ENCODE results near the gene PIBF1. TPM values are rescaled to one million over a fixed set of nuclear protein-coding genes. Genes with fewer than 3 reads are reported as not detected.

Gene PIBF1
- total RNA-seq, 6 experiments from 2014 or later: 5.3 to 10.9 (median 7.8) TPM

DNA sequence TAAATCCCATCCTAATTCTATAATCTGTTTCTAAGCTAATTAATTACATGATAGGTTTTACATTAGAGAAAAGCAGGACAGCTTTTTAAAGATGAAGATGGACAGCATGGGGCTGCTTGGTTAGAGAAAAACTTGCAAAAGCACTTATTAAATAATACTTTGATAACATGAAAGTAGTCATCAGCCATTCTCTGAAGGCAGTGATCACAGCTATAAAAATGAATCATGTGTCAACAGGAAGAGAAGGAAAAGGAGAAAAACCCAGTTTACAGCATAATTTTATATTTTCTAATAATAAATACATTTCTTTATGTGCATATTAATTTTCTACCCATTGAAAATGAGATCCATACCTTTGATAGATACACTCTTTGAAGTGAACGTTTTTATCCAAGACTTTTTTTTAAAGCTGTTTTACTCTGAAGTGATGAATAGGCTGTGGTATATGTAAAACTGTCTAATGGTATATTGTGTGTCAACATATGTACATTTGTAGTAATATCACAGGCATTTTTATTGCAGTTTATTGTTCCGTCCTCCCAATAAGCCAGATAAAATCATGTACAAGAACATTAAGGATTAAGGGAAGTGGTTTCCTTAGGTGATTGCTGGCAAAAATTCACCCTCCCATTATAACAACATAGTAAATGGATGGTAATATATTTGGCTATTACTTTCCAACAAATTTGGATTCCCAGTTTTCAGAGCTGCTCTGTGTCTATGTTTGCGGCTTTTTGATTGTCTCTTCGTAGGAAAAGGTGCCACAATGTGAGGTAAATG lies 275.5 kb downstream of the PIBF1 start:
- H3K27me3 ChIP-seq: peaks cover 0 to 2% of the 10 kb centered on the region in 2 donors
- no peaks in the 10 kb centered on the region for H3K4me1 ChIP-seq
- TF ChIP-seq, protein P1, sequence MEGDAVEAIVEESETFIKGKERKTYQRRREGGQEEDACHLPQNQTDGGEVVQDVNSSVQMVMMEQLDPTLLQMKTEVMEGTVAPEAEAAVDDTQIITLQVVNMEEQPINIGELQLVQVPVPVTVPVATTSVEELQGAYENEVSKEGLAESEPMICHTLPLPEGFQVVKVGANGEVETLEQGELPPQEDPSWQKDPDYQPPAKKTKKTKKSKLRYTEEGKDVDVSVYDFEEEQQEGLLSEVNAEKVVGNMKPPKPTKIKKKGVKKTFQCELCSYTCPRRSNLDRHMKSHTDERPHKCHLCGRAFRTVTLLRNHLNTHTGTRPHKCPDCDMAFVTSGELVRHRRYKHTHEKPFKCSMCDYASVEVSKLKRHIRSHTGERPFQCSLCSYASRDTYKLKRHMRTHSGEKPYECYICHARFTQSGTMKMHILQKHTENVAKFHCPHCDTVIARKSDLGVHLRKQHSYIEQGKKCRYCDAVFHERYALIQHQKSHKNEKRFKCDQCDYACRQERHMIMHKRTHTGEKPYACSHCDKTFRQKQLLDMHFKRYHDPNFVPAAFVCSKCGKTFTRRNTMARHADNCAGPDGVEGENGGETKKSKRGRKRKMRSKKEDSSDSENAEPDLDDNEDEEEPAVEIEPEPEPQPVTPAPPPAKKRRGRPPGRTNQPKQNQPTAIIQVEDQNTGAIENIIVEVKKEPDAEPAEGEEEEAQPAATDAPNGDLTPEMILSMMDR (IDR thresholded peaks at IDR 0.05): no peak
- no peak for TF ChIP-seq POLR2A (IDR thresholded peaks at IDR 0.05)
- H3K4me3 ChIP-seq: no peak overlapping the region
- 47% methylated on average over 4 of the region's 4 CpGs for WGBS (ENCODE audit: insufficient coverage, low coverage, low lambda C conversion rate, missing lambda C conversion rate)
- ATAC-seq (no peak), DNase-seq (no peak)
- H3K36me3 ChIP-seq: no peaks in the 10 kb centered on the region
- intact Hi-C loops (cut with DNase I): no loop called here
- H3K9me3 ChIP-seq: no peaks in the 10 kb centered on the region
- H3K27ac ChIP-seq: no peak overlapping the region

DNA sequence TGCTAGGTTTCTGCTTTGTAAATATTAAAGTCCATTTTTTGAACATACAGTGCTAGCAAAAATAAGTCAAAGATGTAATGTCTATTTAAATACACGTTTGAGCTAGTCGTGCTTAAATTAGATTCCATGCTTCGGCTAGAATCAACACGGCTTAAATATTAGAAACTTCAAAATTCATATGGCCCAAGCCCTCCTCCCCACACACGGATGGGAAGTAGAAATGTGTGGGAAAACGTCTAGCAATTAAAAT lies 276.1 kb downstream of the PIBF1 start:
- ATAC-seq: no peak
- H3K4me1 ChIP-seq: no peaks in the 10 kb centered on the region
- WGBS (ENCODE audit: insufficient coverage, low coverage, low lambda C conversion rate, missing lambda C conversion rate): 15% methylated on average over 6 of the region's 6 CpGs
- peaks cover 0 to 2% of the 10 kb centered on the region in 2 donors for H3K27me3 ChIP-seq
- no peak overlapping the region for H3K27ac ChIP-seq
- no peak overlapping the region for H3K4me3 ChIP-seq
- no peak for DNase-seq
- intact Hi-C loops (cut with DNase I): no loop called here
- no peaks in the 10 kb centered on the region for H3K36me3 ChIP-seq
- TF ChIP-seq POLR2A (IDR thresholded peaks at IDR 0.05): no peak
- TF ChIP-seq, protein P1 (IDR thresholded peaks at IDR 0.05): no peak
- H3K9me3 ChIP-seq: no peaks in the 10 kb centered on the region

DNA sequence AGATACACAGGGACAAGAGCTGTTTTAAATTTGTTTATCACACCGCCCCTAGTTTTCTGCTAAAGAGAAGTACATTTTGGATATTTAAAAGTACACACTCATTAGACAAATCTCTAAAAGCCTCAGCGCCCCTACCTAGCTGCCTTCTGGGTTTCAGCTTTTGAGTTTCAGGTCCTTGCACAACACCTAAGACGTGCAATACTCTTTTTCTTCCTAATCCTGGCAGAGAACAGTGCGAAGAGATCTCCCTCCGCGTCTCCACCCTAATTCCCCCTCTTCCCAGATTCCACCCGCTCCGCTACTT lies 276.5 kb downstream of the PIBF1 start:
- no peak for ATAC-seq
- no peak overlapping the region for H3K27ac ChIP-seq
- DNase-seq: no peak
- no peak for TF ChIP-seq POLR2A (IDR thresholded peaks at IDR 0.05)
- peaks cover 0 to 2% of the 10 kb centered on the region in 2 donors for H3K27me3 ChIP-seq
- H3K4me1 ChIP-seq: no peaks in the 10 kb centered on the region
- no peaks in the 10 kb centered on the region for H3K36me3 ChIP-seq
- peak overlapping the region; percentile 59 to 72 (median 71) for H3K4me3 ChIP-seq
- WGBS (ENCODE audit: insufficient coverage, low coverage, low lambda C conversion rate, missing lambda C conversion rate): 5% methylated on average over 8 of the region's 8 CpGs
- intact Hi-C loops (cut with DNase I): no loop called here
- no peaks in the 10 kb centered on the region for H3K9me3 ChIP-seq

DNA sequence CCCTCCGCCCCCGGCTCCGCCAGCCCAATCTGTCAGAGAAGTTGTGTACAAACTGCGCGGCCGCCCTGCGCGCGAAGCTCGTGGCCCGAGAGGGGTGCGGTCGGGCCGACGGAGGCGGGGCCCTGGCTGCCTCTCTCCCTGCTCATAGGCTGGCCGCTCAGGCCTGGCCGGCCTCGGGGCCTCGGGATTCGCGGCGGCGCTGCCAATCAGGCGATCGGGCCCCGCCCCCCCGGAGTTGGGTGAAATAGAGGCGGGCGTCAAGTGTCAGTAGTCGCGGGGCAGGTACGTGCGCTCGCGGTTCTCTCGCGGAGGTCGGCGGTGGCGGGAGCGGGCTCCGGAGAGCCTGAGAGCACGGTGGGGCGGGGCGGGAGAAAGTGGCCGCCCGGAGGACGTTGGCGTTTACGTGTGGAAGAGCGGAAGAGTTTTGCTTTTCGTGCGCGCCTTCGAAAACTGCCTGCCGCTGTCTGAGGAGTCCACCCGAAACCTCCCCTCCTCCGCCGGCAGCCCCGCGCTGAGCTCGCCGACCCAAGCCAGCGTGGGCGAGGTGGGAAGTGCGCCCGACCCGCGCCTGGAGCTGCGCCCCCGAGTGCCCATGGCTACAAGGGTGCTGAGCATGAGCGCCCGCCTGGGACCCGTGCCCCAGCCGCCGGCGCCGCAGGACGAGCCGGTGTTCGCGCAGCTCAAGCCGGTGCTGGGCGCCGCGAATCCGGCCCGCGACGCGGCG lies 277.0 kb downstream of the PIBF1 start, which contains the start of gene KLF5:
Gene KLF5 (plus strand): TSS at position 270 of the 724 bp plus-strand sequence. CDS start 323 bp downstream, at position 593.
- intact Hi-C loops (cut with DNase I): no loop called here
- H3K4me3 ChIP-seq: peak within 1 kb of the TSS; percentile 59 to 72 (median 71)
- 0% methylated on average over 27 of the region's 93 CpGs for WGBS (ENCODE audit: insufficient coverage, low coverage, low lambda C conversion rate, missing lambda C conversion rate)
- H3K36me3 ChIP-seq: no peaks in the 10 kb centered on the region
- H3K4me1 ChIP-seq: no peaks in the 10 kb centered on the region
- H3K9me3 ChIP-seq: no peaks in the 10 kb centered on the region
- peak; percentile 96 to 98 (median 97) for DNase-seq
- peaks cover 0 to 2% of the 10 kb centered on the region in 2 donors for H3K27me3 ChIP-seq
- H3K27ac ChIP-seq: peak within 1 kb of the TSS in 1 of 3 donors; percentile 37
- peak; percentile 96 to 100 (median 98) for ATAC-seq
- TF ChIP-seq POLR2A (IDR thresholded peaks at IDR 0.05): peak; percentile 90
- TF ChIP-seq, protein P1 (IDR thresholded peaks at IDR 0.05): no peak
